Activated CD8-positive, alpha-beta memory T cell treated with anti-CD3 and anti-CD28 coated beads, Interleukin-2, amount 10 ng/mL, durations not matched to agents 7 days and 5 days (primary cell): ENCODE results near the gene PROK1. TPM values are rescaled to one million over a fixed set of nuclear protein-coding genes. Genes with fewer than 3 reads are reported as not detected.

ENCODE experiments used
- ATAC-seq: fragments of 150-1000 bp; cut with Tn5 transposase; one replicate; pipeline ENCODE4 v1.10.0; 2021; ENCODE audit warnings: moderate library complexity
- CTCF ChIA-PET: fragments of 350-600 bp; sonication (Branson Sonifier 250); formaldehyde crosslinking; loops from one replicate; lab custom pipeline; 2021; ENCODE audit warnings: antibody characterized with exemption; lab: Charles Lee
- DNase-seq: peaks from one replicate; pipeline ENCODE4 v3.0.0-alpha.2; 2020
- H3K27ac Mint-ChIP-seq: one replicate; pipeline ENCODE4 v1.8.0; 2021; ENCODE audit warnings: mild to moderate bottlenecking, mixed read lengths
- H3K27me3 Mint-ChIP-seq: one replicate; pipeline ENCODE4 v1.8.0; 2021; ENCODE audit warnings: mixed read lengths
- H3K36me3 Mint-ChIP-seq: one replicate; pipeline ENCODE4 v1.8.0; 2021; ENCODE audit warnings: mild to moderate bottlenecking, mixed read lengths
- H3K4me1 Mint-ChIP-seq: one replicate; pipeline ENCODE4 v1.8.0; 2021; ENCODE audit warnings: mixed read lengths
- H3K4me3 Mint-ChIP-seq: one replicate; pipeline ENCODE4 v1.8.0; 2021; ENCODE audit warnings: mild to moderate bottlenecking, moderate library complexity, mixed read lengths
- H3K9me3 Mint-ChIP-seq: one replicate; pipeline ENCODE4 v1.8.0; 2022; ENCODE audit warnings: low read depth, mixed read lengths
- total RNA-seq, 2 experiments: library from RNA; stranded (reverse); gene quantifications; one replicate each; pipeline ENCODE4 v1.2.3, GENCODE V29; 2021

PROK1 gene
- total RNA-seq, 2 experiments from 2014 or later, result not detected

GRCh38 chr1:110460253-110461220 is 9.6 kb downstream of the PROK1 start:
- ATAC-seq (peak; percentile 90), DNase-seq (peak; percentile 89)
- Mint-ChIP-seq H3K36me3 (no peaks in the 10 kb centered on the region), H3K4me1 (no peaks in the 10 kb centered on the region), H3K27me3 (peaks cover 2% of the 10 kb centered on the region), H3K9me3 (no peaks in the 10 kb centered on the region), H3K27ac (no peak overlapping the region), H3K4me3 (no peak overlapping the region)
- CTCF ChIA-PET, result interaction anchor here (0.6 to 7.8 kb wide), 55 partner anchors 8 to 431 kb away, joined by 3 to 127 read pairs (median 4); partner anchors contain the start of genes KCNC4, LAMTOR5 and STRIP1

GRCh38 chr1:110462093-110462492 is 11.1 kb downstream of the PROK1 start:
- Mint-ChIP-seq H3K9me3 (no peaks in the 10 kb centered on the region), H3K36me3 (no peaks in the 10 kb centered on the region), H3K27ac (no peak overlapping the region), H3K27me3 (peaks cover 2% of the 10 kb centered on the region), H3K4me1 (no peaks in the 10 kb centered on the region), H3K4me3 (no peak overlapping the region)
- CTCF ChIA-PET, result interaction anchor here (1.5 to 7.8 kb wide), 5 partner anchors 16 to 258 kb away, joined by 3 to 127 read pairs (median 88); partner anchors contain the start of genes KCNC4 and LAMTOR5
- no peak for DNase-seq
- no peak for ATAC-seq

- no peak for ATAC-seq
Measured at GRCh38 chr1:110462964-110463363, 12.0 kb downstream of the PROK1 start.

DNA sequence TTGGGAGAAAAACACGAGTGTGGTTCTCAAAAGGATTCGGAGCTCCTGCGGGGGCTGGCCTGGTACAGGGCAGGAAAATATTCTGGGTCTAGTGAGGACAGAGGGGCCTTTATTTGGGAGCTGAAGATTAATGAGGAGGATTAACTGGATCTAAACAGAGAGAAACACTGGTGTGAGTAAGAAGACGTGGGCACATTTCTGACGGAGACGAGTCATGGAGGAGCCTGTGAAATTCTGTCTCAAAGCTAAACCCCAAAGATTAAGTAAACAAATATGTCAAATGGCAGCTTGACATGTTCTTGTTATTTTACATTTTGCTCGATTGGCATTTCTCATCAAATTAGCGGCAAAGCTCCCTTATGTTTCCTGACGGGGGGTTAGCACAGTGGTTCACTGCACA is 12.8 kb downstream of the PROK1 start:
- ATAC-seq, result no peak

More at GRCh38 chr1:110462964-110463363, 12.0 kb downstream of the PROK1 start:
- no peaks in the 10 kb centered on the region for H3K9me3 Mint-ChIP-seq
- H3K4me1 Mint-ChIP-seq, result no peaks in the 10 kb centered on the region
- H3K4me3 Mint-ChIP-seq, result no peak overlapping the region
- CTCF ChIA-PET, result interaction anchor here (1.2 to 7.8 kb wide), 7 partner anchors 15 to 266 kb away, joined by 3 to 127 read pairs (median 28); partner anchors contain the start of genes KCNC4 and LAMTOR5
- DNase-seq, result no peak
- no peak overlapping the region for H3K27ac Mint-ChIP-seq
- no peaks in the 10 kb centered on the region for H3K36me3 Mint-ChIP-seq
- peaks cover 6% of the 10 kb centered on the region for H3K27me3 Mint-ChIP-seq

GRCh38 chr1:110464340-110464739 is 13.4 kb downstream of the PROK1 start:
- no peak for ATAC-seq
- H3K9me3 Mint-ChIP-seq, result no peaks in the 10 kb centered on the region
- H3K4me1 Mint-ChIP-seq, result no peaks in the 10 kb centered on the region
- peaks cover 11% of the 10 kb centered on the region for H3K27me3 Mint-ChIP-seq
- no peak overlapping the region for H3K4me3 Mint-ChIP-seq
- no peak for DNase-seq
- CTCF ChIA-PET, result interaction anchor here (1.0 to 7.8 kb wide), 8 partner anchors 31 to 276 kb away, joined by 3 to 127 read pairs (median 9); partner anchors contain the start of genes KCNC4 and LAMTOR5
- no peaks in the 10 kb centered on the region for H3K36me3 Mint-ChIP-seq
- H3K27ac Mint-ChIP-seq, result no peak overlapping the region

More for the DNA sequence above, 12.8 kb downstream of the PROK1 start:
- Mint-ChIP-seq H3K27me3 (peaks cover 8% of the 10 kb centered on the region), H3K36me3 (no peaks in the 10 kb centered on the region), H3K9me3 (no peaks in the 10 kb centered on the region), H3K4me3 (no peak overlapping the region), H3K4me1 (no peaks in the 10 kb centered on the region), H3K27ac (no peak overlapping the region)
- DNase-seq, result no peak
- CTCF ChIA-PET, result interaction anchor here (1.0 to 7.8 kb wide), 7 partner anchors 32 to 276 kb away, joined by 3 to 127 read pairs (median 10); partner anchors contain the start of genes KCNC4 and LAMTOR5

- Mint-ChIP-seq H3K4me3 (no peak overlapping the region), H3K36me3 (no peaks in the 10 kb centered on the region), H3K9me3 (no peaks in the 10 kb centered on the region), H3K27ac (no peak overlapping the region), H3K4me1 (no peaks in the 10 kb centered on the region), H3K27me3 (peaks cover 15% of the 10 kb centered on the region)
- CTCF ChIA-PET, result interaction anchor here (1.4 to 7.8 kb wide), 5 partner anchors 30 to 268 kb away, joined by 8 to 125 read pairs (median 10); partner anchors contain the start of gene KCNC4
- no peak for ATAC-seq
- no peak for DNase-seq
Measured at GRCh38 chr1:110465038-110465813, 14.3 kb downstream of the PROK1 start.

DNA sequence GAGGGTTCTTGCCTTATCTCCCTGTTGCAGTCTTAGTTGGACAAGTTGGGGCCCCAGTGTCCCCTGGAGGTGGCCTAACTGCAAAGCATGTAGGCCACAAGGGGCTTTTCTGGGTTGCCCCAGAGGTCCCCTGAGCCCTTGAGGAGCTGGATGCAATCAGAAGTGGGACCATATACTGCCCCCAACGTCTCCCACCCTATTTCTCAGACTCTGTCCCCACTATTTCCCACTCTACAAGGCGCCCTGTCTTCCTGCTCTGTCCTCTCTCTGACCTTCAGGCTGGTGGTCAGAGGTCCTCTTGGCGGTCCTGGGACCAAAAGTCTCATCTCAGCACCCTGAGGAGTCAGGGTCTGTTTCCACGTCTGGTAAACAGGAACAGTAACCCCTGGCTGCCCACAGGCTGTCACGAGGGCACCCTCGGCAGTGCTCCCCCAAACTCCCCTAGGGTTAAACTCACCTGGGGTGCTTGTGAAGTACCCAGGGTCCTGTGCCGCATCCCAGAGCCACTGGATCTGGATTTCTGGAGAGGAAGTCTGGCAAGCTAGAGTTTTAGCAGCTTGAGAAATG is 14.9 kb downstream of the PROK1 start:
- CTCF ChIA-PET, result interaction anchor here (0.7 to 7.8 kb wide), 5 partner anchors 30 to 263 kb away, joined by 4 to 125 read pairs (median 8); partner anchors contain the start of gene KCNC4

DNA sequence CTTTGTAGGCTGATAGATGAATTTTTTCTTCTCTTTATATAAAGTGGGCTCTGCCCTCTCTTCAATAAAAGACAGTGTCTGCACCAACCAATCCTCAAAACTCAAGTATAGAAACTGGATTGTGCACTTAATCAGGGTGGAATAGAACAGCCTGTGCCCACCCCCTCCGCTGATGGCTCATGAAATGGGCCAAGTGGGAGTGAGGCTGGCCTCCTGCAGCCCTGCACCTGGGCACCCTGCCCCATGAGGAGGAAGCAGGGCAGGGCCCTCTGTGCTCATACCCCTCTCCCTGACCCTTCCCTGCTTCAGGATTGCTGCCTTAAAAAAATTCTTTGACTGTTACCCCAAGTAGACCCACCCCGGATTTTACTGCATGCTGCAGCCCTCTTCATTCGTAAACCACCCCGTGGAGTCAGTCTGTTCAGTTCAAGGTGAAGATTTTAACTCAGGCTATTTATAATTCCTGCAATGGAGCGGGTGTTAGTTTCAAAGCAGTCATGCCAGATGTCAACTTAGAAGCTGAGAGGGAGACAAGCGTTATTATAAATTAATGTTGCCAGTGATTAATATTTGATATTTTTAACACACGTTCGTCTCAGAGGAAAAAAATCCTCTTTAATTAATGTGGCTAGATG is 15.8 kb downstream of the PROK1 start:
- DNase-seq (no peak), ATAC-seq (no peak)
- Mint-ChIP-seq H3K27me3 (peaks cover 17% of the 10 kb centered on the region), H3K27ac (no peak overlapping the region), H3K36me3 (no peaks in the 10 kb centered on the region), H3K9me3 (no peaks in the 10 kb centered on the region), H3K4me1 (no peaks in the 10 kb centered on the region), H3K4me3 (no peak overlapping the region)
- CTCF ChIA-PET, result interaction anchor here (3.9 to 4.9 kb wide), 2 partner anchors 29 kb away, joined by 16 to 28 read pairs; no protein-coding TSS in a partner anchor

More for the DNA sequence above, 14.9 kb downstream of the PROK1 start:
- Mint-ChIP-seq H3K9me3 (no peaks in the 10 kb centered on the region), H3K36me3 (no peaks in the 10 kb centered on the region), H3K27me3 (peaks cover 17% of the 10 kb centered on the region), H3K27ac (no peak overlapping the region), H3K4me3 (no peak overlapping the region), H3K4me1 (no peaks in the 10 kb centered on the region)
- DNase-seq (no peak), ATAC-seq (no peak)

DNA sequence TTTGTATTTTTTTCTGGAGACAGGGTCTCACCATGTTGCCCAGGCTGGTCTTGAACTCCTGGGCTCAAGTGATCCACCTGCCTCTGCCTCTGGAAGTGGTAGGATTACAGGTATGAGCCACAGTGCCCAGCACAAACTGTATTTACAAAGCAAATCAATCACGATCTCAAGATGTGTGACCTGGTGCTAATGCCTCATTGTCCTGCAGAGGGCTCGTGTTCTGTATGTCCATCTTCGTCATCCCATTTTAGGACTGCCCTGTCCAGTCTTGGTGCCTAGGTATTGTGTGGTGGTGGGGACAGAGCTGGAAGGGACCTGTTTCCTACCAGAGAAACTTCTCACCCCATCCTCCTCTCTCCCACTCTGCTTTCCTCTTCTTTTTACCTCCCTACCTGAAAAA is 20.2 kb downstream of the PROK1 start:
- no peak overlapping the region for H3K4me3 Mint-ChIP-seq
- no peaks in the 10 kb centered on the region for H3K9me3 Mint-ChIP-seq
- ATAC-seq, result no peak
- H3K4me1 Mint-ChIP-seq, result no peaks in the 10 kb centered on the region
- DNase-seq, result no peak
- H3K27ac Mint-ChIP-seq, result no peak overlapping the region
- CTCF ChIA-PET, result no interaction called here
- peaks cover 14% of the 10 kb centered on the region for H3K27me3 Mint-ChIP-seq
- no peaks in the 10 kb centered on the region for H3K36me3 Mint-ChIP-seq

DNA sequence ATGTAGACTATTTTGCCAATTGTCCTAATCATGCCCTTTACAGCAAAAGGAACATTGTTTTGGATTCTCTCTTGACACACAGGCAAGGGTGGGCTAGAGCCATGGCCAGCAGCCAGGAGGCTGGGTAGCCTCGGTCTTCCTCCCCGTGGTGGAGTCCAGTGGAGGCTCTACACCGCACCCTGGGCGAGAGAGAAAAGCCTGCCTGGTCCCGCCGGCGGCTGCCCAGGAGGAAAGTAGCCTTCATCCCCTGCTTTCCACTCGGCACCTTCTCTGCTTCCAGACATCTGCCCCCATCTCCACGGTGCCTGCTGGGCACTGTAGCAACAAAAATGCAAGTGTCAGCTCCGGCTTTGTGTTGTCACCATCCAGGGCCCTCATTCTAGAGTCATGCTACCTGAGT is 21.6 kb downstream of the PROK1 start:
- H3K27me3 Mint-ChIP-seq, result peaks cover 12% of the 10 kb centered on the region
- CTCF ChIA-PET, result interaction anchor here (1.8 to 3.3 kb wide), 2 partner anchors 12 to 23 kb away, joined by 6 to 14 read pairs; no protein-coding TSS in a partner anchor
- H3K27ac Mint-ChIP-seq, result no peak overlapping the region
- H3K4me1 Mint-ChIP-seq, result peaks cover 2% of the 10 kb centered on the region
- H3K9me3 Mint-ChIP-seq, result no peaks in the 10 kb centered on the region
- no peaks in the 10 kb centered on the region for H3K36me3 Mint-ChIP-seq
- ATAC-seq (no peak), DNase-seq (no peak)
- H3K4me3 Mint-ChIP-seq, result no peak overlapping the region

- Mint-ChIP-seq H3K4me3 (no peak overlapping the region), H3K36me3 (no peaks in the 10 kb centered on the region), H3K4me1 (peaks cover 2% of the 10 kb centered on the region), H3K27me3 (peaks cover 5% of the 10 kb centered on the region), H3K27ac (no peak overlapping the region), H3K9me3 (no peaks in the 10 kb centered on the region)
- ATAC-seq (no peak), DNase-seq (no peak)
- CTCF ChIA-PET, result interaction anchor here (1.1 to 3.3 kb wide), 3 partner anchors 14 to 138 kb away, joined by 3 to 14 read pairs (median 4); no protein-coding TSS in a partner anchor
Measured at GRCh38 chr1:110474444-110474843, 23.5 kb downstream of the PROK1 start.
